Measurements from ENCODE around the gene LSG1. TPM values are rescaled to one million over a fixed set of nuclear protein-coding genes. Genes with fewer than 3 reads are reported as not detected.
A peak's percentile ranks its signal among the peaks of the same experiment; 100 is the strongest.

LSG1 gene
- polyA plus RNA-seq (ENCODE audit: insufficient read length in 4 of 4), result 10 to 100 TPM; 28.0 to 48.3 (median 36.1) TPM

- peak; percentile 94 to 97 (median 96) for DNase-seq (ENCODE audit: low read depth in 4 of 4, low spot score in 3 of 4)
Observed at GRCh38 chr3:194671900-194672808, at the start of gene LSG1. TSS of gene LSG1 (minus strand) at chr3:194672191. CDS start at chr3:194672162, 29 bp downstream.

DNA sequence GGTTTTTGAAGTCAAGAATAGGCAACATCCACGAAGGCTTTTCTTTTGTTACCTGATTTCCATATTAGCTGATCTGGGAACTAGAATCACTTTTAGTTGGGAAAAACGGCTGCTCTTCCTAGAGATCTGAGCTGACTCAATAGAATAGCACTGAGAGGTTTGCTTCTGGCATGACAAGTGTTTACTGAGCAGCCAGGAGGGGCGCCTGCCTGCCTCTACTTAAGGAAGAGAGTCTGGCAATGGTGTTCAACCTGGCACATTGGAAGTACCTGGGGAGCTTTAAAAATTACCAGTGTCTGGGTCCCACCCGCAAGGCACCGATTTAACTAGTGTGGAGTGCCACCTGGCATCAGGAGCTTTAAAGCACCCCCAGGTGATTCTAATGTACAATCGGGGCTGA lies 48.1 kb upstream of the LSG1 start:
- DNase-seq (ENCODE audit: low read depth in 4 of 4, low spot score in 3 of 4), result no peak

DNA sequence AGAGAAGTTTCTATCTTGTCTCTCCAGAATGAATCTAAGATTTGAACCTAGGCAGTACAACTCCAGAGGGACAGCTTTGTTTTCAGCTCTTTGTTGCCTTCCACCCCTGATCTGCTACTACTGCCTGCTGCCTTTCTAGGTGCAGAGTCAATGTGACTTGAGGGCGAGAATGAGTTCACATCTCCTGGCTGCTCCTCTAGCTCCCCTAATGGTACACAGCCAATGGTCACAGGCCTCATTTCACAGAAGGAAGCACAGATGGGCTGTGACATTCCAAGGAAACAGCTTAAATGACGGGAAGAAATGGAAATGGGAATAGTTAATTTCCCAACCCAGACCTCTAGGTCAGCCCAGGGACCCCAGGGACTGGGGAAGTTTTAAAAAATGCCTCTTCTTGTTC lies 46.1 kb upstream of the LSG1 start:
- DNase-seq (ENCODE audit: low read depth in 4 of 4, low spot score in 3 of 4), result no peak

GRCh38 chr3:194715022-194715800 lies 43.2 kb upstream of the LSG1 start:
- no peak for DNase-seq (ENCODE audit: low read depth in 4 of 4, low spot score in 3 of 4)

DNA sequence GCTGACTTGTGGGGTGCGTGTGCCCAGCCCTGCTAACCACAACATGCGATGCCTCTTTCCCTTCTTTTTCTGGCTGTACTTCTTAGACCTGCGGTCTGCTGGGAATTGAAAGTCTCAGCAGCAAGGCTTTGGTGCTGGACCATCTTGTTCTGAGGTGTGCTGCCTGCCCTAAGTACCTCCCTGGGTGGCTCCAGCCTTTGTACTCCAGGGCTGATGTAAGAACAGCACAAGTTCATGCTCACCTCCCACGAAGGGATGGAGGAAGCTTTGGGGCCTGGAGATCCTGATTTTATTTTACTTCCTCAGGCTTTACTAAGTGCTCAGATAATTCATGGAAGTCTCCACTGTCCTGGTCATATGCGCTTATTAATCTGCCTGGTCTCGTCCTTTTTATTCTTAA lies 42.6 kb upstream of the LSG1 start:
- DNase-seq (ENCODE audit: low read depth in 4 of 4, low spot score in 3 of 4), result no peak

- no peak for DNase-seq (ENCODE audit: low read depth in 4 of 4, low spot score in 3 of 4)
Observed at GRCh38 chr3:194714137-194714455, 42.1 kb upstream of the LSG1 start.

DNA sequence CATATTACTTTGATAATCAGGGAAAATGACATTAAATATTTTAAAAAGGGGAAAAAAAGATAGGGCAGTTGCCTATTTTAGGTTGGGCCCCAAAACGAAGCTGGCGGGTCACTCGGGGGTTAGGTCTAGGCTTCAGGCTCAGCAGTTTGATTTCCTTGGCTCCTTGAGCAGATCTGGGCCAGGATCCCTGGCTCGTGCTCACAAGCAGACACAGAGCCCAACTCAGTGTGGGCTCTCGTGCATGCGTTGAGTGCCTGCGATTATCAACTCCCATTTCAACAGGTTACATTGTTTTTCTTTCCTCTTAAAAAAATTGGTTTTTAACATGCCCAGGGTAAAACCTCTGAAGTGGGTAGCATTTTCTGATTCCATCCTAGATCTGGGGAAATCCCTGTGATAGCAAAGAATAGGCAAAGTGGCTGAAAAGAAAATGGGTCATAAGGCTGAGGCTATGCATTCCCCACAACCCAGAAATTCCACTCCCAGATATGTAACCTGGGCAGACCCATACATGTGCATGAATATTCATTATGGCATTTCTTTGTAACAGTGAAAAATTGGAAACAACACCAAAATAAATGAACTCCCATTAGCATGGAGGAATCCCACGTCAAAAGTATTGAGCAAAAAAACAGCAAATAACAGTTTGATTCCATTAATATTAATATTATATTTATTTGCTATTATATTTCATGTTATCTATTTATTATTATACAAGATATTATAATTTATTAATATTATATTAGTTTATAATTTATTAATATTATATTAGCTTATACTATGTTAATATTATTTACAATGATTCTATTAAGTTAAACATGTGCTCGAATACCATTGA lies 41.5 kb upstream of the LSG1 start:
- DNase-seq (ENCODE audit: low read depth in 4 of 4, low spot score in 3 of 4), result no peak

- no peak for DNase-seq (ENCODE audit: low read depth in 4 of 4, low spot score in 3 of 4)
Observed at GRCh38 chr3:194711913-194712312, 39.9 kb upstream of the LSG1 start.

- DNase-seq (ENCODE audit: low read depth in 4 of 4, low spot score in 3 of 4), result no peak
Observed at GRCh38 chr3:194711286-194711685, 39.3 kb upstream of the LSG1 start.

GRCh38 chr3:194707147-194707540 lies 35.2 kb upstream of the LSG1 start:
- DNase-seq (ENCODE audit: low read depth in 4 of 4, low spot score in 3 of 4), result no peak

GRCh38 chr3:194705761-194706160 lies 33.8 kb upstream of the LSG1 start:
- DNase-seq (ENCODE audit: low read depth in 4 of 4, low spot score in 3 of 4), result no peak

DNA sequence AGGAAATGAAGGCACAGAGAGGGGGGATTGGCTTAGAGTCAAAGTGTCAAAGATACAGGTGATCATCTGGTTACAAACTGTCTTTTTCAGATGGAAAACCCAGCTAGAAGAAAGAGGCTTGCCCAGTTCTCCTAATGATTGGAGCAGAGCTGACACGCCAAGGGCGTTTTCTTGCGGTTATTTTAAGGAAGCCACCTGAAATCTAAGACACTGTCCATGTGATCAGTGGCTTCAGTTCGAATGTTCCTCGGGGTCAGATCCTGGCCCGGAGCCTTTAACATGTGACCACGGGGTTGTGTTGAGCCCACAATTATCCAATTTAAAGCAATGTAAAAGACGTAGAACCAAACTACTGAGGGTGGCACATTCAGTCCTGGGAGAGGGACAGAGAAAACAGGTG lies 33.2 kb upstream of the LSG1 start:
- DNase-seq (ENCODE audit: low read depth in 4 of 4, low spot score in 3 of 4), result no peak

- DNase-seq (ENCODE audit: low read depth in 4 of 4, low spot score in 3 of 4), result no peak
Observed at GRCh38 chr3:194702545-194702944, 30.6 kb upstream of the LSG1 start.

- no peak for DNase-seq (ENCODE audit: low read depth in 4 of 4, low spot score in 3 of 4)
Observed at GRCh38 chr3:194696702-194697101, 24.7 kb upstream of the LSG1 start.

DNA sequence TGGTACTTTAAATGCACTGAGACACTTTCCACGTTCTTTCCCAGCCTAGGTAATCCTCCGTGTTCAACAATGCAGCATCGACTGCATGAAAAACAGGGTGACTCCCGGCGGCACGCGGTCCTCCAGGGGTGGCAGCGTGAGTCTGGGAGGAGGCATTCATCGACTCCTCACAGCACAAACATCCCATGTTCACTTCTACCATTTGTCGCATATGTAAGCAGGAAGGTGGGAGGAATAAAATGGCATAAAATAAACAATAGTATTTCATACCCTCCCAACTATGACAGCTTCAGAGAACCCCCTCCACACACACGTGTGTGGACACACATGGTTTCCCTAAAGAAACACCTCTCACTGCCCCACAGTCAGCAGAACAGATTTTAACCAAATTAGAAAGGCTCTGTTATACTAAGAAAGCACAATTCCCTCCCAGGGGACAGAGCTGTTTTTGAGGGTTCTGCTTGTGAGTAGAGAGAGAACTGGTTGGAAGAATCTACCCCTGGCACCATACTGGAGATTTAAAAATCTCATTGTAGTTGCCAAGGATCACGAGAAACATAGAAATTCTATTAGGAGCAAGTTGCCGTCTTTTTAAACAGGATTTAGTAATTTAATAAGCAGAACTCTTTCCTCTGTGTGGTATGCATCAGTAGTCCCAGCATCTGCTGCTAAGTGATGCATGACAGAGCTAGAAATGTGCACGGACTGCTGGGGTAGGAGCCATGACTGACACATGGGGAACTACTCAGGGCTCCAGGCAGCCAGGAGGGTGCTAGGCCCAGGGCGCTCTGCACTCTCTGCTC lies 19.7 kb upstream of the LSG1 start:
- DNase-seq (ENCODE audit: low read depth in 4 of 4, low spot score in 3 of 4), result no peak

DNA sequence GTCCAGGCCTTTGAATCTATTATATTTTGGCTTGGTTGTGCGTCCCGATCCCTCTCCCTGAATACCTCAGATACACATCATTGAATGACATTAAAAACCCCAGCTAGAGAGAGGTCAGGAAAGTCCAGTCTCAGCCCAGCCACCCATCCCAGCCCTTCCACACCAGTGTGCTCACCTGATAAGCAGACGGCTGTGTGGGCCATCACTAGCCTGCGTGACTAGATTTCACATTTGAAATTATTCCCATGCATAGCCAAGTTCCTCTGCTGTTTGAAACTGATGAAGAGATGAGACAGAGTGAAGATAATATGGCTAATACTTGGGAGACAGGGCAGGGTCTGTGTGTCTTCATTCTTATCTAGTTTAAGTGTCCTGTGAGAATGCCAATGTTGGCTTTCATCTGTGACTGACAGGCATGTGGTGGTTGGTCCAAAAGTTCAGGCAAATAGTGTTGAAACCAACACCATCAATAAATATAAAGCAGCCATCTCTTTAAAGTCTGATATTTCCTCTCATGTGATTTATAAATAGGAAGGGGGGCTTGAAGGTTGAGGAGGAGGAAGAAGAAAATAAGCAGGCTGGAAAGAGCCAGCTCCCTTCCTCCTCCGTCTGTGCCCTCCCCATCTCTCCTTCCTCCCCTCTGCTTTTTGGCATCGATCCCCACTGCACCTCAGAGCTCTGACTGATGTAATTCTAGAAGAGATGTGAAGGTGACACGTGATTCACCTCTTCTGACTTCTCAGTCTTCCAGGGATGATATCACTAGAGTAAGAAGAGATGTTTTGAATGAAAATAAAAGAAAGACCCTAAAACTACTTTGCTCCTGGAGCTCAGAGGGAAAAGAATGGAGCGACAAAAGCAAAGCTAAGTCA lies 18.7 kb upstream of the LSG1 start:
- no peak for DNase-seq (ENCODE audit: low read depth in 4 of 4, low spot score in 3 of 4)

DNA sequence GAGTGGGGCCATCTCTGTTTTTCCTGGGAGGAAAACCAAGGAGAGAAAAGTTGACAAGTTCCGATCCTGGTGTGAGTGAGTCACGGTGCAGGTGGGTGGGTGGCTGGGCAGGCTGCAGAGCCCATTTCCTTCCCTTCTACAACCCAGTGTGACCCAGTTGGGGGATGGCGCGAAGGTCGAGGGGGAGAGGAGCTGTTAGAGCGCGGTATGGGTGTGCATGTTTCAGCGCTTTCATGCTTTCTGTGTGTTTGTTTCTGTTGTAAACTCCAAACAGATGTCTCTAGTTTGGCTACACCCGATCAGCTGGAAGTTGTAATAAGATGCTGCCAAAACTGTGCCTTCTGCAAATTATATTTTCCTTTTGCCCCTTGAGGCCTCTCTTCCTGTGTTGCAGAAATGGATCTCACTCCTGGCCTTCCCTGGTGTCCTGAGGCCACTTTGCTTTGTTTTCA lies 17.5 kb upstream of the LSG1 start:
- DNase-seq (ENCODE audit: low read depth in 4 of 4, low spot score in 3 of 4), result no peak

GRCh38 chr3:194688946-194689345 lies 17.0 kb upstream of the LSG1 start:
- DNase-seq (ENCODE audit: low read depth in 4 of 4, low spot score in 3 of 4), result no peak

GRCh38 chr3:194688200-194688740 lies 16.3 kb upstream of the LSG1 start:
- DNase-seq (ENCODE audit: low read depth in 4 of 4, low spot score in 3 of 4), result no peak
